Gastroesophageal sphincter (tissue), 4 donors: ENCODE results near the gene PADI4. TPM values are rescaled to one million over a fixed set of nuclear protein-coding genes. Genes with fewer than 3 reads are reported as not detected.

ENCODE experiments used
- ATAC-seq: fragments of 150-250 bp; one replicate; pipeline ENCODE4 v1.9.1; 2016; ENCODE audit warnings: mild to moderate bottlenecking, moderate library complexity
- H3K27ac ChIP-seq, 4 donors: fragments of 200-600 bp; sonication (generic) in 3 of 4; 1 replicate in 3 of 4; 2 replicates in 1 of 4; pipeline ENCODE4 v1.5.1; 2016 to 2019
- H3K27me3 ChIP-seq: fragments of 200-600 bp; sonication (generic); one replicate; pipeline ENCODE4 v1.5.1; 2019
- H3K36me3 ChIP-seq, 2 donors: fragments of 200-600 bp; sonication (generic); one replicate each; pipeline ENCODE4 v1.5.1; 2019; ENCODE audit warnings: control low read depth in 1 of 2
- H3K4me1 ChIP-seq, 3 donors: fragments of 200-600 bp; sonication (generic); 1 replicate in 2 of 3; 2 replicates in 1 of 3; pipeline ENCODE4 v1.5.1; 2016 to 2019; ENCODE audit warnings: control low read depth in 2 of 3
- H3K4me3 ChIP-seq, 2 donors: fragments of 200-600 bp; sonication (generic); one replicate each; pipeline ENCODE4 v1.5.1; 2019; ENCODE audit warnings: mild to moderate bottlenecking in 1 of 2, moderate library complexity in 1 of 2
- H3K9me3 ChIP-seq, 3 donors: fragments of 200-600 bp; sonication (generic); one replicate each; pipeline ENCODE4 v1.5.1; 2017 to 2019; ENCODE audit warnings: control low read depth in 2 of 3
- CTCF ChIP-seq, 4 experiments: fragments of 200-600 bp in 2 of 4; fragments of 450-650 bp in 2 of 4; sonication (generic) in 1 of 4; IDR thresholded peaks; one replicate each; pipeline ENCODE4 v1.5.1; 2017 to 2019; ENCODE audit warnings: antibody characterized with exemption in 4 of 4, mild to moderate bottlenecking in 2 of 4, moderate library complexity in 2 of 4
- EP300 ChIP-seq: sonication (generic); formaldehyde crosslinking; IDR thresholded peaks from one replicate; pipeline ENCODE4 v1.6.1; 2017; ENCODE audit warnings: antibody characterized with exemption, mild to moderate bottlenecking
- POLR2A ChIP-seq, 2 donors: fragments of 450-650 bp; IDR thresholded peaks; one replicate each; pipeline ENCODE4 v1.6.1; 2017; ENCODE audit warnings: antibody characterized with exemption in 2 of 2, mild to moderate bottlenecking in 2 of 2, moderate library complexity in 1 of 2
- POLR2AphosphoS5 ChIP-seq: sonication (generic); formaldehyde crosslinking; IDR thresholded peaks from one replicate; pipeline ENCODE4 v1.6.1; 2017; ENCODE audit warnings: antibody characterized with exemption
- WGBS, 2 donors: methylation state at CpG; one replicate each; pipeline ENCODE4 v1.1.5; 2018; ENCODE audit warnings: low coverage in 1 of 2; 5-methylcytosine and 5-hydroxymethylcytosine counted together
- total RNA-seq, 4 donors: library from RNA; depleted of rRNA; stranded (reverse); fragments of >200 nt; gene quantifications; one replicate each; pipeline ENCODE4 v1.1.0, GENCODE V29; 2016

PADI4 gene
- total RNA-seq, 4 donors from 2014 or later = 1.6 TPM; not detected in 3

- H3K36me3 ChIP-seq = no peaks in the 10 kb centered on the region
- TF ChIP-seq POLR2A (IDR thresholded peaks at IDR 0.05) (no peak), CTCF (IDR thresholded peaks at IDR 0.05) (no peak), POLR2AphosphoS5 (no peak), EP300 (no peak)
- no peak overlapping the region for H3K27ac ChIP-seq
- no peak overlapping the region for H3K4me3 ChIP-seq
- peaks cover 35% of the 10 kb centered on the region for H3K27me3 ChIP-seq
- ATAC-seq = no peak
- H3K9me3 ChIP-seq = peaks cover 0 to 8% (median 0%) of the 10 kb centered on the region in 3 donors
- 61% methylated on average over 2 of the region's 4 CpGs; no CpG with 5 or more reads in 1 of the 2 donors for WGBS, 2 donors
- H3K4me1 ChIP-seq = no peaks in the 10 kb centered on the region
Measured at GRCh38 chr1:17361687-17362086, 53.7 kb downstream of the PADI4 start.

GRCh38 chr1:17363351-17363750 lies 55.4 kb downstream of the PADI4 start:
- 20% methylated on average over 1 of the region's 12 CpGs; no CpG with 5 or more reads in 1 of the 2 donors for WGBS, 2 donors
- no peak for ATAC-seq

GRCh38 chr1:17363771-17364170 lies 55.8 kb downstream of the PADI4 start:
- Histone ChIP-seq H3K4me3 (no peak overlapping the region), H3K36me3 (no peaks in the 10 kb centered on the region), H3K27ac (no peak overlapping the region), H3K9me3 (peaks cover 0 to 8% (median 0%) of the 10 kb centered on the region in 3 donors), H3K27me3 (peaks cover 48% of the 10 kb centered on the region), H3K4me1 (no peaks in the 10 kb centered on the region)
- no peak for ATAC-seq
- WGBS, 2 donors = 88% methylated on average over 4 of the region's 4 CpGs; no CpG with 5 or more reads in 1 of the 2 donors
- TF ChIP-seq EP300 (no peak), CTCF (IDR thresholded peaks at IDR 0.05) (no peak), POLR2A (IDR thresholded peaks at IDR 0.05) (no peak), POLR2AphosphoS5 (no peak)

More at GRCh38 chr1:17363351-17363750, 55.4 kb downstream of the PADI4 start:
- no peak for TF ChIP-seq EP300
- no peak for TF ChIP-seq POLR2AphosphoS5
- no peak for TF ChIP-seq POLR2A (IDR thresholded peaks at IDR 0.05)
- no peak for TF ChIP-seq CTCF (IDR thresholded peaks at IDR 0.05)
- no peak overlapping the region for H3K27ac ChIP-seq
- H3K27me3 ChIP-seq = peaks cover 48% of the 10 kb centered on the region
- no peaks in the 10 kb centered on the region for H3K36me3 ChIP-seq
- H3K4me3 ChIP-seq = no peak overlapping the region
- peaks cover 0 to 8% (median 0%) of the 10 kb centered on the region in 3 donors for H3K9me3 ChIP-seq
- H3K4me1 ChIP-seq = no peaks in the 10 kb centered on the region

GRCh38 chr1:17365293-17365692 lies 57.3 kb downstream of the PADI4 start:
- Histone ChIP-seq H3K9me3 (peaks cover 0 to 8% (median 0%) of the 10 kb centered on the region in 3 donors), H3K36me3 (no peaks in the 10 kb centered on the region), H3K4me3 (no peak overlapping the region), H3K4me1 (no peaks in the 10 kb centered on the region), H3K27me3 (peaks cover 57% of the 10 kb centered on the region), H3K27ac (no peak overlapping the region)
- no peak for ATAC-seq
- WGBS, 2 donors = 55 to 67% methylated on average over 1 to 3 of the region's 3 CpGs
- no peak for TF ChIP-seq POLR2AphosphoS5
- TF ChIP-seq CTCF (IDR thresholded peaks at IDR 0.05) = no peak
- no peak for TF ChIP-seq POLR2A (IDR thresholded peaks at IDR 0.05)
- TF ChIP-seq EP300 = no peak

GRCh38 chr1:17369466-17369865 lies 61.5 kb downstream of the PADI4 start:
- Histone ChIP-seq H3K4me3 (no peak overlapping the region), H3K36me3 (no peaks in the 10 kb centered on the region), H3K4me1 (no peaks in the 10 kb centered on the region), H3K9me3 (peaks cover 0 to 2% (median 0%) of the 10 kb centered on the region in 3 donors), H3K27ac (no peak overlapping the region), H3K27me3 (peaks cover 78% of the 10 kb centered on the region)
- no peak for TF ChIP-seq POLR2A (IDR thresholded peaks at IDR 0.05)
- no peak for TF ChIP-seq CTCF (IDR thresholded peaks at IDR 0.05)
- TF ChIP-seq EP300 = no peak
- TF ChIP-seq POLR2AphosphoS5 = no peak
- WGBS, 2 donors = 83% methylated on average over 1 of the region's 9 CpGs; no CpG with 5 or more reads in 1 of the 2 donors
- no peak for ATAC-seq
